Loucy (cell line): Measurements from ENCODE around the gene PRELP.

Source experiments
- H2AFZ ChIP-seq: fragments of 200-600 bp; sonication (generic); 2 replicates; pipeline ENCODE4 v1.6.0; 2016; ENCODE audit warnings: antibody characterized with exemption, mild to moderate bottlenecking, low read length, moderate library complexity
- H3F3A ChIP-seq: fragments of 200-600 bp; 2 replicates; pipeline ENCODE4 v1.6.0; 2016; ENCODE audit warnings: antibody characterized with exemption, low read depth, mild to moderate bottlenecking
- H3K27me3 ChIP-seq: fragments of 200-600 bp; sonication (generic); 2 replicates; pipeline ENCODE4 v1.6.1; 2014; ENCODE audit warnings: low read length, mild to moderate bottlenecking; ENCODE audit not compliant: insufficient read depth, poor library complexity, severe bottlenecking
- H3K36me3 ChIP-seq: fragments of 200-600 bp; sonication (generic); 2 replicates; pipeline ENCODE4 v1.6.1; 2016; ENCODE audit warnings: low read length; ENCODE audit not compliant: insufficient read depth
- H3K4me1 ChIP-seq: fragments of 200-600 bp; sonication (generic); 2 replicates; pipeline ENCODE4 v1.5.1; 2014; ENCODE audit warnings: low read length, mild to moderate bottlenecking; ENCODE audit not compliant: insufficient read depth, poor library complexity, severe bottlenecking
- H3K4me2 ChIP-seq: fragments of 200-600 bp; sonication (generic); 2 replicates; pipeline ENCODE4 v1.6.0; 2014; ENCODE audit warnings: antibody characterized with exemption, low read length, low read depth, mild to moderate bottlenecking; ENCODE audit not compliant: poor library complexity, severe bottlenecking
- H3K4me3 ChIP-seq: fragments of 200-600 bp; sonication (generic); 2 replicates; pipeline ENCODE4 v1.5.1; 2014; ENCODE audit warnings: low read length, mild to moderate bottlenecking, mixed read lengths; ENCODE audit not compliant: poor library complexity, severe bottlenecking
- H3K79me2 ChIP-seq: fragments of 200-600 bp; sonication (generic); 2 replicates; pipeline ENCODE4 v1.6.1; 2014; ENCODE audit warnings: low read length; ENCODE audit not compliant: insufficient read depth
- H3K9ac ChIP-seq: fragments of 200-600 bp; sonication (generic); 2 replicates; pipeline ENCODE4 v1.6.0; 2014; ENCODE audit warnings: mild to moderate bottlenecking, low read depth, low read length, moderate library complexity; ENCODE audit not compliant: poor library complexity, severe bottlenecking
- H3K9me2 ChIP-seq: fragments of 200-600 bp; sonication (generic); replicated peaks from 2 replicates; pipeline ENCODE4 v1.6.1; 2016; ENCODE audit warnings: low read depth, low read length, mixed read lengths
- H3K9me3 ChIP-seq: fragments of 200-600 bp; sonication (generic); 2 replicates; pipeline ENCODE4 v1.6.1; 2014; ENCODE audit warnings: mild to moderate bottlenecking, antibody characterized with exemption, low read length, low read depth; ENCODE audit not compliant: insufficient read depth
- H4K20me1 ChIP-seq: fragments of 200-600 bp; sonication (generic); 2 replicates; pipeline ENCODE4 v1.6.0; 2014; ENCODE audit warnings: antibody characterized with exemption, low read length, mild to moderate bottlenecking; ENCODE audit not compliant: insufficient read depth, poor library complexity, severe bottlenecking
- EZH2phosphoT487 ChIP-seq: fragments of 200-600 bp; IDR thresholded peaks from 2 replicates; pipeline ENCODE4 v1.6.1; 2018; ENCODE audit warnings: antibody characterized with exemption, mild to moderate bottlenecking, moderate library complexity, borderline replicate concordance
- TF ChIP-seq, protein P1 (sequence below): fragments of 200-600 bp; sonication (generic); conservative IDR thresholded peaks from 2 replicates; pipeline ENCODE4 v1.5.1; 2014; ENCODE audit warnings: mild to moderate bottlenecking, antibody characterized with exemption, low read length

The PRELP gene

DNA sequence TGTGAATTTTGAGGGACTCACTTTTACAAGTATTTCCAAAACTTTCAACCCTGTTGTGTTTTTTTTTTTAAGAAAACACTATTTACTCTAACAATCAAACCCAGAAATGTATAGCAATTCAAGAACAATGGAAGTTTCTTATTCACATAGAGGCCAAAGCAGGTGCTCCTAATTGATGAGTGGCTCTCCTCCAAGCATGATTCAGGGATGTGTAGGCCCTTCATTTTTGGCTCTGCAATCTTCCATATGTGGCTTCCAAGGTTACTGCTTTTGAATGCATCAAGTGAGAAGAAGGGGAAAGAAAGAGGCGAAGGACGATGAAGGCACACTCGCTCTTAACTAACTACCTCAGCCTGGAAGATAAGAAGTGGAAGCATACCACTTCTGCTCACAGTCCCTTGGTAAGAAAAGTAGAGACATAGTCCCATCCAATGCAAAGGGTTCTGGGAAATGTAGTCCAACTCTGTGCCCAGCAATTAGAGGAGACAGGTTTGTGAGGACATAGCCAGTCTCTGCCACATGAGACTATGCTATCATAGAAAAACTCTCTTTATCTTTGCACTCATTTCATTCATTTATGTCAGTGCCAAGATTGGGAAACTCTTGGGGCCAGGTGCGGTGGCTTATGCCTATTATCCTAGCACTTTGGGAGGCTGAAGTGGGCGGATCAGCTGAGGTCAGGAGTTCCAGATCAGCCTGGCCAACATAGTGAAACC lies 64.4 kb downstream of the PRELP start:
- H3K4me1 ChIP-seq: no peaks in the 10 kb centered on the region
- H3F3A ChIP-seq: no peaks in the 10 kb centered on the region
- no peak overlapping the region for H3K4me3 ChIP-seq
- H3K9me2 ChIP-seq: no peaks in the 10 kb centered on the region
- no peaks in the 10 kb centered on the region for H3K79me2 ChIP-seq
- H4K20me1 ChIP-seq: no peaks in the 10 kb centered on the region
- H3K9me3 ChIP-seq: no peaks in the 10 kb centered on the region
- no peaks in the 10 kb centered on the region for H3K27me3 ChIP-seq
- H2AFZ ChIP-seq: no peak overlapping the region
- no peak overlapping the region for H3K9ac ChIP-seq
- TF ChIP-seq, protein P1, sequence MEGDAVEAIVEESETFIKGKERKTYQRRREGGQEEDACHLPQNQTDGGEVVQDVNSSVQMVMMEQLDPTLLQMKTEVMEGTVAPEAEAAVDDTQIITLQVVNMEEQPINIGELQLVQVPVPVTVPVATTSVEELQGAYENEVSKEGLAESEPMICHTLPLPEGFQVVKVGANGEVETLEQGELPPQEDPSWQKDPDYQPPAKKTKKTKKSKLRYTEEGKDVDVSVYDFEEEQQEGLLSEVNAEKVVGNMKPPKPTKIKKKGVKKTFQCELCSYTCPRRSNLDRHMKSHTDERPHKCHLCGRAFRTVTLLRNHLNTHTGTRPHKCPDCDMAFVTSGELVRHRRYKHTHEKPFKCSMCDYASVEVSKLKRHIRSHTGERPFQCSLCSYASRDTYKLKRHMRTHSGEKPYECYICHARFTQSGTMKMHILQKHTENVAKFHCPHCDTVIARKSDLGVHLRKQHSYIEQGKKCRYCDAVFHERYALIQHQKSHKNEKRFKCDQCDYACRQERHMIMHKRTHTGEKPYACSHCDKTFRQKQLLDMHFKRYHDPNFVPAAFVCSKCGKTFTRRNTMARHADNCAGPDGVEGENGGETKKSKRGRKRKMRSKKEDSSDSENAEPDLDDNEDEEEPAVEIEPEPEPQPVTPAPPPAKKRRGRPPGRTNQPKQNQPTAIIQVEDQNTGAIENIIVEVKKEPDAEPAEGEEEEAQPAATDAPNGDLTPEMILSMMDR: no peak
- no peak for TF ChIP-seq EZH2phosphoT487
- H3K4me2 ChIP-seq: no peak overlapping the region
- H3K36me3 ChIP-seq: no peaks in the 10 kb centered on the region
